NCI-H2107 treated with DMSO at 0.1 percent for 48 hours (cell line): ENCODE data around the gene LOXL1.

Experiments
- DNase-seq: peaks from one replicate; lab custom pipeline; 2025; ENCODE audit not compliant: unreplicated experiment; lab: John Stamatoyannopoulos, UW

LOXL1 gene

DNA sequence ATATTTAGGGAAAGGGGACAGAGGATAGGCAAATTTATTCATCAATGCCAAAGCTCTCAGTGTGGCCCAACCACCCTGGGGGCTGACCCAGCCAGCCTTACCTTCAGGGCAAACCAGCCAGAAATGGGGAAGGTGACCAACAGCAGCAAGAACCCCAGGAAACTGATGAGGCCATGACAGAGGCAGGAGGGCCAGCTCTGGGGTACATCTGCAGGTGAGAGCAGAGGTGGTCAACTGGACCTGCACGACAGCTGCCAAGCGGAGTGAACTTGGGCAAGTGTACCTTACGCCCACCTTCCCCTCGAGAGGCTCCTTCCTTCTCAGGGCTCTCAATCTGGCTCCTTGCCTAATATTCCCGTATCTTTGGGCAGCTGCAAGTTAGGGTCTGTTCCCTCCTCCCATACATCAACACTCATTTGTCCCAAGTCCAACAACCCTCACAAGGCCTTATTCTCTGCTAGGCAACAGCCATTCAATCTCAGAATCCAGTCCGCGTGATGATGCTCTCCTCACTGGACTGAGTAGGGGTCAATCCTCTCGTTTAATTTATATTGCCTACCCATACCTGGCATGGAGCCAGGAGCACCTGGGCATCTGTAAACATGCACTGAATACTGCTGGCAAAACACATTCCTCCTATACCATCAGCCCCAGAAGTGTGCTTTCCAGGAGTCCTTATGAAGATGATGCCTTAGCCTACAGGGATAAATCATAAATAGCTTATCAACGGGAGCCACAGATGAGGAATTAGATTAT, 64.2 kb downstream of the LOXL1 start:
- DNase-seq, result no peak

DNA sequence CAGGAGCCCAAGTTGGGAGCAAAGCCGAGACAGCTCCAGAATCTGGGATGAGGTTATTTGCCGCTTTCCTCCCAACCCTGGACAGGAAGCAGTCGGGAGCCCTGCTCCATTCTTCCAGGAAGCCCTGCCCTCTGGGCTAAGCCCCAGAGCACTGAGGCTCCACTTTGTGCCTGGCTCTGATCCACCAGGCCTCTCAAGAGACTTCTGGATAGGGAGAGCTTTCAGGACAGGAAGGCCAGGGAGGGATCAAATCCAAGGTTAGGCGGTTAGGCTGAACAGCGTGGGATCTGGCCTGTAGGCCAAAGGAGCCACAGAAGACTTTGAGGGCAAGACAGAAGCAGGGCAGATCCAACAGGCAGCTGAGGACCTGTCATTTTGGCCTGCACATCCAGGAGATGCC, 65.0 kb downstream of the LOXL1 start:
- DNase-seq, result no peak

DNA sequence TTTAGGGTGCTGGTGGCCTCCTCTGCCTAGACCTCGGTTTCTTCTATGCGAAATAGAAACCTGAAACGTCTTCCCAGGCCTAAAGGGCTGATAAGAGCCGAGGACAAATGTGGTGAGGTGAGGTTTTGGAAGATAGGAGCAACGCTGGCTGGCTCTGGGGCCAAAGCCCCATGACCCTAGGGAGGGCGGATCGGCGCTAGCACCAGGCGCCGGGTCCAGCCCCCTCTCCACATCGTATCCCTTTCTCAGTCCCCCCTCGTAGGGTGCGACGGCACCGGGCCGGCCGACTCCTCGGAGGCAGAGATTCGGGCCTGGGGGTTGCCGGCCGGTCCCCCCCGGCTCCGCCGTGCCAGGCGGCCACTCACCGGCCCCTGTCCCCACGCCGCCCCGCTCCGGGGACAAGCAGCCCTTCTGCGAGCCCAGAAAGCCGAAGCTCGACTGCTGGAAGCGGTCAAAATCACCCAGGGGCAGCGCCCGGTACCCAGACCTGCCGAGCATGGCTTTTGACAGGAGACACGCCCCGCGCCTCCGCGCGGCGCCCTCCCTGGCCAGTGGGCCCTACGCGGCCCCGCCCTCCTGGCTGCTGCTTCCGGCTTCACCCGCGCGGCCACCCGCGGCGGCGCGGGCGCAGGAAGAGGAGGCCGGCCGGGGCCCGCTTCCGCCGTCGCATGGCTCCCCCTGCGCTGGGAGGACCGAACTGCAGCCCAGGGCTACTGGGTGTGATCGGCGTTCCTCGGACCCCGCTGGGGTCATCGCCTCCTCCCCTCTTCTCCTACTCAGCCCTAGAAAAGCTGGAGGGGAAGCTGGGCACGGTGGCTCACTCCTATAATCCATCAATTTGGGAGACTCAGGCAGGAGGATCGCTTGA, 65.7 kb downstream of the LOXL1 start, which contains the start of gene STOML1:
TSS of gene STOML1 (minus strand) at position 570 of the 868 bp plus-strand sequence. CDS start at position 498, 72 bp downstream.
- DNase-seq, result no peak

DNA sequence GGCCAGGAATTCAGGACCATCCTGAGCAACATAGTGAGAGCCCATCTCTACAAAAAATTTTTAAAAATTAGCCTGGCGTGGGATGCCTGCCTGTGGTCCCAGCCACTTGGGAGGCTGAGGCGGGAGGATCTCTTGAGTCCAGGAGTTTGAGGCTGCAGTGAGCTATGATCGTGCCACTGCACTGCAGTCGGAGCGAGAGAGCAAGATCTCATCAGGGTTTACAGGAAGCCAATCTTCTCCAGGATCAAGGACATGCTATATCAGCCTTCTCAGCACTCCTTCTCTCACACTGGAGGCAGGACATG, 66.3 kb downstream of the LOXL1 start:
- no peak for DNase-seq

DNA sequence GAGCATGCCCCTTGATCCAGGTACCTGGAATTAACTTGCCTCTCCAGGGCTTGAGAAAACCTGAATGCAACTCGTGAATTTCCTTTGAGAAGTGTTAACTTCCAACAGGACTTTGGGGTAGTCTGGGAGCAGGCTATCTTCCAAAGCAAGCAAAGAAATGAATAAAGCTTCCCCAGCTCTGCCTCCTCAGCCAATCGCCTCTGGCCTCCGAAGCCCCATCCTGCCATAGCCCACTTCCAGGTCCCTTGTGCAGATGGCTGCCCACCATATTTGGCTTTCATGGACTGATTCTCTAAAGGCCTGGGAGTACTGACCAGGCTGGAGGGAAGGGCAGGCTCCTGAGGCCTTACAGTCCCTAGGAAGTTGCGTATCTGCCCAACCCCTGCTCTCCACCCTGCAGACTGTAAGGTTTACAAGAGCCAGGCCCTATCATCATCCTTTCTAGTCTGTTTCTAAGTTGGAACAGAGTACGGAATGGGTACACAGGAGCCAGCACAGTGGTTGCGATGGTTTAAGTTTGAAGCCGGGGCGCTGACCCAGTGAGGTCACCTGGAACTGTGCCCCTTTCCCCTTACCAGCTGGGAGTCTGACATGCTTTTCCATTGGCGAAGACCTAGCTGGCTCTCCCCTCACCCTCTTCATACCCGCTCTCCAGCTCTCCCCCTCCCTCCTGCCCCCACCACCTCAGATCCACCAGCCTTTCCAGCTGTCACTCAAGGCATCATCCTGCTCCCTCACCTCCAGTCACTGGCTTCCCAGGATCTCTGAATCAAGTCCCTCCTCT, 67.1 kb downstream of the LOXL1 start:
- no peak for DNase-seq

DNA sequence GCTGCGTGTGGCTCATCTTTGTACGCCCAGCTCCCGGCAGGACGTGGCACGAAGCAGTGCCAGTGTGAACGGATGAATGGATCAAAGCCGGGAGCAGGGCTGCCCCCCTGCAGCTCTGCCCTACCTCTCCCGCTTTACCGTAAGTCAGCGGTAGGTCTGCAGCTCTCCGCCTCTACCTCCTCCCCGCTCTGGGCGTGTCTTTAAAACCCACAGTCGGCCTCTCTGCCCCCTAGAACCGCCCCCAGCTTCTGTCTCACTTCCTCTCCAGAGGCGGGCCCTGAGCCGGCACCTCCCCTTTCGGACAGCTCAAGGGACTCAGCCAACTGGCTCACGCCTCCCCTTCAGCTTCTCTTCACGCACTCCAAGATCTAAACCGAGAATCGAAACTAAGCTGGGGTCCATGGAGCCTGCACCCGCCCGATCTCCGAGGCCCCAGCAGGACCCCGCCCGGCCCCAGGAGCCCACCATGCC, 68.2 kb downstream of the LOXL1 start, which contains the start of gene PML:
TSS of gene PML (plus strand) at position 304 of the 471 bp plus-strand sequence. CDS start at position 401, 97 bp downstream.
- DNase-seq, result peak; percentile 76

DNA sequence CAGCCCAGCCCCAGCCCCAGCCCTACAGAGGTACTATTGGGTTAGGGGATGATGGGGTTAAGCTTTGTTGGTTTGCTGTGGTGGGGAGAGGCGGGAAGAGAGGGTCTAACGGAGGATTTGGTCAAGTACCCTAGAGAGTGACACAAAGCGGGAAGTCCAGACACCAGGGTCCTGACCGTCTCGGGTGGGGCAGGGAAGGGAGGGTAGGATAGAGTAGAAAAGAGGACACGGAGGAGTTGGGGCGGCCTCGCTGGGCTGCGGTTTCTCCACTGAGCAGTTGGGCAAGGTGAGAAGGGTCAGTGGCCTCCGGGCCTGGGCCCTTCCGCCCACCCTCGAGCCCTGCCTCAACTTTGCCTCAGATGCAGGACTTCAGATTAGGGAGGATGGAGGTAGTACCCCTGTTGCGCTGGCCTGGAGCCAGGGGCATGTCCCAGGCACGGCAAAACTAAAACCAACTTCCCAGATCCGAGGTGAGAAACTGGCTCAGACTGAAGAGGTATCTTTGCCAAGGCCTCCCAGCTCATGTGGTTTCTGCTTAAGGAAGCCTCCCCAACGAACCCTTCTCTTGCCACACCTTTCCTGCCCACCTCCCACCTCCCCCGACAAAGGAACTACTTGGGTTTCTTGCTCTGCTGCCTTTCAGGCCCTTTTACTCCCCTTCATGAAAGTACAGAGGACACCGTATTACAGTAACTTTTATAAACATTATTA, 68.8 kb downstream of the LOXL1 start:
- no peak for DNase-seq

DNA sequence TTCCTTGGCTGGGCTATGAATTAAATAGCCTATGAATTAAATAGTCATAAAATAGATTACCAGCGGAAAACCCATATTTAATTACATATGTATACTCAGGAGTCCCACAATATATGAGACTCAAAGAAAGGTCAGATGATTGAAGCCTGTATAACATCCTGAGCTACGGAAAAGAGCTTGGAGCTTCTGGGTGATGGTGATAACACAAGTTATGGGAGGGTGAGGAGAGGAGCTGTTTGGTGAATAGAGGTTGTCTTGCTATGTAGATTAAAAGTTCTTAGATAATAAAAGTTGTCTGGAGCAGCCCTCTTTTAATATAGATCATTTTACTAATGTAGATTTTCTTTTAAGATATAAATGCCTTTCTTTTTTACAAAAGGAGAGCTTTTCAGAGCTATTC, 70.0 kb downstream of the LOXL1 start:
- DNase-seq, result no peak

DNA sequence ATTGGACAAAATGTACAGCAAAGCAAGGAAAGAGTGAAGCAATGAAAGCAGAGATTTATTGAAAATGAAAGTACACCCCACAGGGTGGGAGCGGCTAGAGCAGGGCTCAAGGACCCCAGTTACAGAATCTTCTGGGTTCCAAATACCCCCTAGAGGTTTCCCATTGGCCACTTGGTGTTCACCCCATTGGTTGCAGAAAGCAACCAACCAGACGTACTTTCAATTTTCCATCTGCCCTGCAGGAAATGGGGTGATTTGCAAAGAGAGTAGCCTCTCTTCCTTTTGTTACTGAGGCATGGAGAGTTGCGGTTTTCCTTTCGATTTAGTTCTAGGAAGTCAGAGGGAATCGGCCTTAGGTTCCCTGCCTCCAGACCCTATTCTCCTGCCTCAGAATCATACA, 70.7 kb downstream of the LOXL1 start:
- no peak for DNase-seq

DNA sequence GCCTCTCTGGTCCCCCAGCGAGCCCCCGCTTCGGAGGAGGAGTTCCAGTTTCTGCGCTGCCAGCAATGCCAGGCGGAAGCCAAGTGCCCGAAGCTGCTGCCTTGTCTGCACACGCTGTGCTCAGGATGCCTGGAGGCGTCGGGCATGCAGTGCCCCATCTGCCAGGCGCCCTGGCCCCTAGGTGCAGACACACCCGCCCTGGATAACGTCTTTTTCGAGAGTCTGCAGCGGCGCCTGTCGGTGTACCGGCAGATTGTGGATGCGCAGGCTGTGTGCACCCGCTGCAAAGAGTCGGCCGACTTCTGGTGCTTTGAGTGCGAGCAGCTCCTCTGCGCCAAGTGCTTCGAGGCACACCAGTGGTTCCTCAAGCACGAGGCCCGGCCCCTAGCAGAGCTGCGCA, 71.7 kb downstream of the LOXL1 start:
- DNase-seq, result no peak
